NCI-H2081 (cell line): ENCODE measurements around the gene MORN1.

Source experiments
- DNase-seq, 2 experiments: peaks; one replicate each; lab custom pipeline; 2025; lab: John Stamatoyannopoulos, UW

Gene MORN1

GRCh38 chr1:2419416-2419815 lies 28.1 kb upstream of the MORN1 start:
- DNase-seq, result no peak

- no peak for DNase-seq
Measured at GRCh38 chr1:2418791-2419320, 27.5 kb upstream of the MORN1 start.

DNA sequence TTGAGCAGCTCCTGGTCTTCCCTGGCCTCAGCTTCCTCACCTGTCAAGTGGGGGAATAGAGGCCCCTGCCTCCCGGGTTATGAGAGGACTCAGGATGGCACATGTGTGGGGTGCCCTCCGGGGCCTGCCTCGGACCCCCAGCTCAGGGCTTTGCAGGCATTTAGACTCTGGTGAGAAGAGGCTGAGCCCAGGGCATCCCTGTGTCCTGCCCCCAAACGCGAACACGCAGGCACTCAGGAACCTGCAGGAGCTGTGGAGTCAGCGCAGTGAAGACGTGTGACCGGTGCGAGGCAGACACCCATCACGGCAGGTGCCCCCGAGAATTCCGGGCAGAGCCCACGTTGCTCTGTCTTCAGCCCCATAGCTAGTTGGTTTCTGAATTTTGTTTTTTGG lies 26.5 kb upstream of the MORN1 start:
- no peak for DNase-seq

- DNase-seq, result no peak
Measured at GRCh38 chr1:2417083-2417832, 25.9 kb upstream of the MORN1 start.

DNA sequence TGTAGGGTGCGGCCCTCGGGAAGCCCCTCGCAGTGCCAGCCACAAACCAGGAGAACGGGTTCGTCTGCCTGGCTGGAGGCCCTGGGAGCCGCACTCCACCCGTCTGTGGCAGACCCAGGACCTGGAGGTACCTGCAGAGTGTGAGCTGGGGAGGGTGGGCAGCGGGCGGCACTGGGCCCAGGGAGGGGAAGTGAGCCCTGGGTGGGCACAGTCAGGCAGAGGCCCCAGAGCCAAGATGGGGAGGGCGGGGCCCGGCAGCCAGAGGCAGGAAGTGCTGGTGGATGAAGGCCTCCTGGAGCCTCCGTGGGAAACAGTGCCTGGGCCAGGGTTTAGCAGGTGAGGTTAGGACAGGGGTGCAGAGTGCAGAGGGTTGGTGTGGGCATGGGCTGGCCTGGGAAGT lies 25.0 kb upstream of the MORN1 start:
- DNase-seq, result no peak

DNA sequence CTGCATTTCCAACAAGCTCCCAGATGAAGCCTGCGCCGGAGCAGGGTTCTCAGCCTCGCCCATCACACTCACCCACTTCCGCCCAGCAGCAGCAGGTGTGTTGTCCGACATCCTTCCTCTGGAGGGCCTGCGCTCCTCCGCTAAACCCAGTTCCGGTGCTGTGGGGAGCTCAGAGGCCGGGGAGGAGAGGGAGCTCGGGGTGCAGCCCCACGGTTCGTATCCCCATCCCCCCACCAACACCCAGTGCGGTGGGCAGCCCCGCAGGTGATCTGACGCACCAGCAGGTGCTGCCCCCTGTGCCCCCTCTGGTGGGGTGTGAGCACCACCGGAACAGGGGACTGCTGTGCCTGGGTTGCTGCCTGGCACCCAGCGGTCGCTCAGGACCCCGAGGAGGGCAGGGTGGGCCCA lies 24.5 kb upstream of the MORN1 start:
- DNase-seq, result no peak

DNA sequence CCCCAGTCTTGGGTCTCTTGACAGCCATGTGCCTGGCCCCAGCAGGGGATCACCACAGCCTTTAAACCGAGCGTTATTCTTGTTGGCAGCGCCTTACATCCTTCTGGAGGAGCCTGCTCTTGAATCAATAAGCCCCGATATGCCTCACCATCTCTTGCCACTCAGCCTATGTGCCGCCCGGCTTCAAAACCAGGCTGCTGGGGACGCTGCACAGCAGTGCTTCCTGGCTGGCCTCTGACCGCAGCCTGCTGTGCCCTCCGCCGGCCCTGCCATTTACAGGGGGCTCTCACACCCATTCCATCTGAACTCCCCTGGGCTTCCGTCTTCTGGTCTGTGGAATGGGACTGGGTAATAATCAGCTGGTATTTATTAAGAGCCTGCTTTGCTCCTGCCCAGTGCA lies 24.0 kb upstream of the MORN1 start:
- DNase-seq, result no peak

DNA sequence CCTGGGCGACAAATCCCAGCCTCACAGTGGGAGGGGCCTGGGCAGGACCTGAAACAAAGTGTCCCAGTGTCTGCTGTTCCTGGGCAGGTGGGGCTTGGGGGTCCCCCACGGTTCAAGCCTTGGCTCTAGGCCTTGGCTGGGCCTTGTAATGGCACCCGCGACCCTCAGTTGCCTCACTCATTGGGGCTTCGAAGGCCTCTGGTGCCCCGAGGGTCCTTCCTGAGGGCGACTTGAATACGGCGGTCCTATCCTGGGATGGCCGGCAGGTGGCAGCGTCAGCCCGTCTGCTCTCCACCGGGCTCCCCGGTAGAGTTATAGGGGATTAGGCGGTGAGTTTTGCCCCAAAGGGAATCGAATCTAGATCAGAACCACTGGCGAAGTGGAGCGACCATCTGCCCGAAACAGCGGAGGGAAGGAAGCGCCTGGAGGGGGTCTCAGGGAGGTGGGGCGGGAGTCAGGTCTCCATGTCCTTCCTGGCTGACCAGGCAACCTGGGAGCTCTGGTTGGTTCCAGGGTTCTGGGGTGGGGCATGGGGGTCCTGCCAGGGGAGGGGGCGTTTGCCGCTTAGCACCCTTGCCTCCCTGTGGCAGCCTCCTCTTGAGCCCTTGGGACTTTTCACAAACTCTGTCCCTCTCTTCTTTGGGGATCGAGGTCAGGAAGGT lies 23.1 kb upstream of the MORN1 start:
- DNase-seq, result peak; percentile 36 to 51

DNA sequence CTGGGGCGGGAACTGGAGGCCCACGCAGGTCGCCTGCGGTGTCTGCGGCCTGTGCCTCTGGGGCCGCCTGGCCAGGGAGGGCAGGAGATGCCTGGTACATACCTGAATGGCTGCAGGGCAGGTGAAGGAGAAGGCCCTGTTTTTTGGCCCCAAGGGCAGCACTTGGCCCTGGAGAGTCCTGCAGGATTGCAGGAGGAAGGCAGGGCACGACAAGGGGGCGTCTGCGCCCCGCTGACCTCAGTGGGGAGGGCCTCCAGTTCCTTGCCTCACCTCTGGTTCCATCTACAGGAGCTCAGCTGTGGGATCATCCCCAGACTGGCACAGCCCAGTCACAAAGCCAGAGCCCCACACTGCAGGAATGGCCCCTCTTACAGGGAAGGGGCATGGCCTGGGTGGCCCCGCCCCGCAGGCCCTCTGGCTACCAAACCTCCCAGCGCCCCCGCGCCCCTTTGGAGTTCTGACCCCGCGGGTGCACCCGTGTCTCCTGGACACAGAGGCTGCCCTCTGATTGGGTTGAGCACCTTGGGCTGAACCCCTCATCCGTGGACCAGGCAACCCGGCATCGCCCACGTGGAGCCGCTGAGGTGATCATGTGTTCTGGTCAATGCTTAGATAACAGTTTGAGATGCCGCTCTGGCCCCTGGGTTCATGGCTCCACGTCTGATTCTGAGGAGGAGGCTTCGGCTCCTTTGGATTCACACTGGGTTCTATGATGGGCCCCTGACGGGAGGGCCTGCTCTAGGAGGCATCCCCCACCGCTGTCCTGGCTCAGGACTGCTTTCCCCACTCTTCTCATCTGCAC lies 22.3 kb upstream of the MORN1 start:
- DNase-seq, result no peak

GRCh38 chr1:2412773-2413494 lies 21.6 kb upstream of the MORN1 start:
- DNase-seq, result peak in 1 of 2 experiments; percentile 54

GRCh38 chr1:2412395-2412772 lies 21.0 kb upstream of the MORN1 start, which contains the start of gene PEX10:
TSS of gene PEX10 (minus strand) at chr1:2412564. CDS start at chr1:2412502, 62 bp downstream.
- peak; percentile 92 to 94 for DNase-seq

GRCh38 chr1:2411801-2412394 lies 20.5 kb upstream of the MORN1 start:
- DNase-seq, result no peak

DNA sequence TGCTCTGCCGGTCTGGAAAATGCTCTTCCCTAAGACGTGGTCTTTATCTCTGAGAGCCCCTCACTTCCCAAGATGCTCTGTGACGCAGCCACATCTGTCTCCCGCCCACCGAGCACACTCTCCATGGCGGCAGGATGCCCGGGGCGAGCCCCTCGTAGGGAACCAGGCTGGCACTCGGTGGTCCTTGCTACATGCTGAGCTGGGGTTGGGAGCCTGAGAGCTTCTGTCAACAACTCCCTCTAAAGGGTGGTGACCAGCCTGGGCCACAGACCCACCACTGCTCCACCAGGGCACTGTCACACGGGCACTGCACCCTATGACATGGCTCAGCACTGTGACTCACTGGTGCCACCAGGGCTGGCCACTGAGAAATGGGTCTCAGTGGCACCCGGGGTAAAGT lies 18.4 kb upstream of the MORN1 start:
- DNase-seq, result no peak

DNA sequence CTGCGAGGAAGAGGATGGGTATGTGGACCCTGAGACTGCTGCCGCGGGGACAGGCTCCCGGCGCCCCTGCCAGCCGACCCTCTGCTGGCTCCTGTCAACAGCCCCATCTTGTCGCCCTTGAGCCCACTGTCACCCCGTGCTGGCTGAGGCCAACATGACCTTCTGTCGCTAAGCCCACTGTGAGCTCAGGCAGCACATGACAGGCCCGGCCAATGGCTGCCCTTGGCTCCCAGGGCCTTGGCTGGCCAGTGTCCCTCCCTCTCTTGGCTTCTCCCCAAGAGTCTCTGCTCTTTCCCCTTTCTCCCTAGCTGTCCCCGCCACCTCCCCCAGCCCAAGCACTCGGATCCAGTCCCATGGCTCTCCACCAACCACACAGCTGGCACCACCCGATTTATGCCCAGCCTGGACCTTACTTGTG lies 17.5 kb upstream of the MORN1 start:
- no peak for DNase-seq

DNA sequence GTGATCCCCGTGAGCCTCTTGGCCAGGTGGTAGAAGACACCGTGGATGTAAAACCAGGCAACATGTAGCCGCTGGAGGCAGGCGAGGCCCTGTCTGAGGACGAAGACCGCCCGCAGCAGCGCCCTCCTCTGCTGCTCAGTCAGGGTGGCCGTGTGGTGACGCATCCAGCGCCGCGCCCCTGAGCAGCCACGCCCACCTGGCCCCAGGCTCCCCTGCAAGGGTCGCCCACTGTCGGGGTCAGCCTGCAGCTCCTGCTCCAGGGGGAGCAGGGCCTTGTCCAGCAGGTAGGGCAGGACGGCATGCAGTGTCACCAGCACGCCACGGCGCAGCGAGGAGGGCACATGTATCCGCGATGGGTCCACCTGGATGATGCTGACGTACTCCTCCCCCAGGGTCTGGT lies 17.1 kb upstream of the MORN1 start:
- DNase-seq, result no peak

DNA sequence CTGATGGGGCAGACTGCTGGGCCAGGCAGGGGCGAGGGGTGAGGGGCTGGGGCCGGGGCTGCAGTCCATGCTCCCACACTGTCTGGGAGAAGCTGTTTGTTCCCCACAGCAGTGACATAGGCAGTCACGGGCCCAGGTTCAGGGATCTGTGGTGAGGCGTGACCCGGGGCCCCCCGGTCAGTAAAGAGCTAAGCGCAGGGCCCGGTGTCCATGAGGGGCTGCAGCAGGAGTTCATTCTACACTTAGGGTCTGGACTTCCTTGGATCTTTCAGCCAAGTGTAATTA lies 16.6 kb upstream of the MORN1 start:
- DNase-seq, result no peak

GRCh38 chr1:2407166-2407990 lies 16.0 kb upstream of the MORN1 start:
- DNase-seq, result no peak

DNA sequence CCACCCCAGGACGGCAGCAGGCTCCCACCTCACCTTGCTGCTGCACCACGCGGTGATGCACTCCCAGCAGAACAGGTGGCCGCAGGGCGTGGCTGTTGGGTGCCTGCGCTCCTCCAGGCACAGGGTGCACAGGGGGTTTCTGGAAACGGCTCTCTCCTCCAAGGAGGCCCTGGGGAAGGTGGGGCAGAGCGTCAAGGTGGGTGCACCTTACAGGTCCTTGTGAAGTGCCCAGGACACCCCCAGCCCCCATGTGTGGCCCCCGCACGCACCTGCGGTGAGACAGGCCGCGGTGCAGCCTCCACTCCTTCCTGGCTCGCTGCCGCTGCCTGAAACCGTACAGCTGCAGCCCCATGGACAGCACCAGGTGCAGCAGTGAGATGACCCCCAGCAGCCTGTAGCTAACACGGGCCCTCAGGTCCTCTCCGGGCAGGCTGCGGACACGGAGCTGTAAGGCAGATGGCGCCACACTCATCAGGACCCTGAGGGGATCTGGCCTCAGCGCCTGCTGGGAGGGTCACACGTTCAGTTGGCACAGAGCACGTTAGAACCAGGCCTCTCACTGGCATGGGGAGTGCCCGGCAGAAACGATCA lies 15.2 kb upstream of the MORN1 start:
- no peak for DNase-seq

GRCh38 chr1:2405588-2406295 lies 14.4 kb upstream of the MORN1 start:
- DNase-seq, result no peak
